Tibial nerve (tissue), 4 donors: ENCODE measurements around the gene SLC27A3. TPM values are rescaled to one million over a fixed set of nuclear protein-coding genes. Genes with fewer than 3 reads are reported as not detected.
"Not testable (repeated sequence)": the region's sequence is repeated elsewhere in the genome, so short reads cannot be mapped to it uniquely, and the experiment has no call there.

Experiments
- DNase-seq, 2 donors: peaks; one replicate each; pipeline ENCODE4 v3.0.0-alpha.2; 2019; ENCODE audit warnings: low spot score in 2 of 2
- H3K27ac ChIP-seq, 4 donors: fragments of 200-600 bp; sonication (generic) in 3 of 4; one replicate each; pipeline ENCODE4 v1.5.1; 2017 to 2019; ENCODE audit warnings: mild to moderate bottlenecking in 1 of 4
- H3K27me3 ChIP-seq, 2 donors: fragments of 200-600 bp; sonication (generic) in 1 of 2; one replicate each; pipeline versions ENCODE4 v1.5.1 to v1.6.0; 2017 to 2019
- H3K36me3 ChIP-seq, 3 donors: fragments of 200-600 bp; sonication (generic); one replicate each; pipeline ENCODE4 v1.5.1; 2018 to 2019
- H3K4me1 ChIP-seq, 4 donors: fragments of 200-600 bp; sonication (generic) in 3 of 4; one replicate each; pipeline ENCODE4 v1.5.1; 2017 to 2019
- H3K4me3 ChIP-seq, 4 donors: fragments of 200-600 bp; sonication (generic) in 3 of 4; one replicate each; pipeline ENCODE4 v1.5.1; 2017 to 2019; ENCODE audit warnings: mild to moderate bottlenecking in 1 of 4, moderate library complexity in 1 of 4
- H3K9me3 ChIP-seq, 4 donors: fragments of 200-600 bp; sonication (generic) in 3 of 4; one replicate each; pipeline ENCODE4 v1.5.1; 2017 to 2019
- EP300 ChIP-seq, 2 donors: sonication (generic); formaldehyde crosslinking; IDR thresholded peaks; one replicate each; pipeline ENCODE4 v1.6.1; 2017; ENCODE audit warnings: antibody characterized with exemption in 2 of 2, mild to moderate bottlenecking in 1 of 2
- POLR2A ChIP-seq, 2 donors: fragments of 450-650 bp; IDR thresholded peaks; one replicate each; pipeline ENCODE4 v1.6.1; 2017; ENCODE audit warnings: antibody characterized with exemption in 2 of 2, mild to moderate bottlenecking in 2 of 2, moderate library complexity in 2 of 2
- WGBS, 2 donors: methylation state at CpG; one replicate each; pipeline ENCODE4 v1.1.5; 2018; 5-methylcytosine and 5-hydroxymethylcytosine counted together
- total RNA-seq, 4 donors: library from RNA; depleted of rRNA; stranded (reverse); fragments of >200 nt; gene quantifications; one replicate each; pipeline ENCODE4 v1.1.0, GENCODE V29; 2016
- TF ChIP-seq, protein P1 (sequence below), 5 experiments: fragments of 200-600 bp in 3 of 5; fragments of 450-650 bp in 2 of 5; sonication (generic) in 3 of 5; IDR thresholded peaks; one replicate each; pipeline ENCODE4 v1.5.1; 2016 to 2019; ENCODE audit warnings: antibody characterized with exemption in 5 of 5, mild to moderate bottlenecking in 3 of 5, moderate library complexity in 2 of 5

The SLC27A3 gene
- total RNA-seq, 4 donors from 2014 or later = 38.5 to 89.4 (median 59.2) TPM

DNA sequence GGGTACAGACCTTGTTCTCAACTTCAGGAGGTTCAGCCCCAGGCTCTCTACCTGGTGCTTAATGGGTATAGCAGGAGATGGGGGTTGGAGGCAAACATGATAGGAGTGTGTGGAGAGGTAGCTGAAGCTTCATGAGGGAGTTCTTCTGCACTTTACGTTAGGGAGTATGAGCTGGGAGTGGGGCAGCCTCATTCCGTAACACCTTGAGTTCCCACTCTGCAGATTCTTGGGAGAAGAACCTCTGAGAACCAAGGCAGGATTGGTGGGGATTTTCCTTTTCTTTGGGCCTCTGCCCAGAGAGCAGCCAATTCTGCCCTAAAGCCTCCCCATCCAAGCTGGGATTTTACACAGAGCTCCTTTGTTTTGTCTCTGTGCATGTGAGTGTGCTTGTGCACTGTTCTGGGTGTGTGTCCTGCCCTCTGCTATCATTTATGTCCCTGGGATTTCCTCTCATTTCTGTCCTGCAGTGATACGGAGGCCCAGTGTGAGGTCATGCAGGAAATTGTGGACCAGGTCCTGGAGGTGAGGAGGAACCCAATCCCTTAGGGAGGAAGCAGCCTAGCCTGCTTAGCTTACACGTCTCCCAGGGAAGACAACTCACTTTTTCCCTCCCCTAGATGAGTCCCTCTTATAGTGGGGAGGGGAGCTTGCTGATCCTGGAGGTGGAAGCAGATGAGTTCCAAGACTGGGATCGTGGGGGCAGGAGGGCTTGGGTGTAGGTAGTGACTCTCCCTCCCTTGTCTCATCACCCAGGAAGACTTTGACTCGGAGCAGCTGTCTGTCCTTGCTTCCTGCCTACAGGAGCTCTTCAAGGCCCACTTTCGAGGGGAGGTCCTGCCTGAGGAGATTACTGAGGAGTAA is 11.6 kb upstream of the SLC27A3 start:
- H3K9me3 ChIP-seq = no peaks in the 10 kb centered on the region
- no peaks in the 10 kb centered on the region for H3K27me3 ChIP-seq
- WGBS, 2 donors = 33 to 42% methylated on average over 7 of the region's 7 CpGs
- no peak for DNase-seq
- peaks cover 0 to 99% (median 9%) of the 10 kb centered on the region in 3 donors for H3K36me3 ChIP-seq
- no peak overlapping the region for H3K4me3 ChIP-seq
- TF ChIP-seq EP300 (IDR thresholded peaks at IDR 0.05) (peak in 1 of 2 donors; percentile 33), POLR2A (IDR thresholded peaks at IDR 0.05) (no peak)
- TF ChIP-seq, protein P1, sequence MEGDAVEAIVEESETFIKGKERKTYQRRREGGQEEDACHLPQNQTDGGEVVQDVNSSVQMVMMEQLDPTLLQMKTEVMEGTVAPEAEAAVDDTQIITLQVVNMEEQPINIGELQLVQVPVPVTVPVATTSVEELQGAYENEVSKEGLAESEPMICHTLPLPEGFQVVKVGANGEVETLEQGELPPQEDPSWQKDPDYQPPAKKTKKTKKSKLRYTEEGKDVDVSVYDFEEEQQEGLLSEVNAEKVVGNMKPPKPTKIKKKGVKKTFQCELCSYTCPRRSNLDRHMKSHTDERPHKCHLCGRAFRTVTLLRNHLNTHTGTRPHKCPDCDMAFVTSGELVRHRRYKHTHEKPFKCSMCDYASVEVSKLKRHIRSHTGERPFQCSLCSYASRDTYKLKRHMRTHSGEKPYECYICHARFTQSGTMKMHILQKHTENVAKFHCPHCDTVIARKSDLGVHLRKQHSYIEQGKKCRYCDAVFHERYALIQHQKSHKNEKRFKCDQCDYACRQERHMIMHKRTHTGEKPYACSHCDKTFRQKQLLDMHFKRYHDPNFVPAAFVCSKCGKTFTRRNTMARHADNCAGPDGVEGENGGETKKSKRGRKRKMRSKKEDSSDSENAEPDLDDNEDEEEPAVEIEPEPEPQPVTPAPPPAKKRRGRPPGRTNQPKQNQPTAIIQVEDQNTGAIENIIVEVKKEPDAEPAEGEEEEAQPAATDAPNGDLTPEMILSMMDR (IDR thresholded peaks at IDR 0.05) = no peak
- H3K27ac ChIP-seq = peak overlapping the region in 2 of 4 donors; percentile 14 to 64
- peaks cover 0 to 18% (median 0%) of the 10 kb centered on the region in 4 donors for H3K4me1 ChIP-seq

DNA sequence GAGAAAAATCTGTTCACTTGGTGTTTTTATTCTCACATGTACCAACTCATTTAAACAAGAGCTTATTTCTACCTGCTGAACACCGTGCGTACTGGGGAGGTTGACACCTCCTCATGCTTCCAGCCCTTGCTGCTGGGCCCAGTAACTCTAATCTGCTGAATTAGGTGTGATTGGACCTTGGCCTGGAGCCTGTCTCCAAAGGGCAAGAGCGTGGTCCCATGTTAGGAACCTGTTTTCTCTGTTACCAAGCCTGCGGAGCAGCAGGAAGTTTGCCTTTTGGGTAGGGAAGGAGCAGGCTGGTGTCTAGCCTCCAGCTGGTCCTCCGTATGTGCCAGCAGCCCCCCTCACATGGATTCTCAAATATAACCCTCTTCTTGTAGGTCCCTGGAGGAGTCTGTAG is 10.9 kb upstream of the SLC27A3 start:
- H3K4me1 ChIP-seq = peaks cover 0 to 18% (median 0%) of the 10 kb centered on the region in 4 donors
- H3K4me3 ChIP-seq = no peak overlapping the region
- no peaks in the 10 kb centered on the region for H3K27me3 ChIP-seq
- peak overlapping the region in 2 of 4 donors; percentile 14 to 64 for H3K27ac ChIP-seq
- TF ChIP-seq EP300 (IDR thresholded peaks at IDR 0.05) = no peak
- TF ChIP-seq, protein P1 (IDR thresholded peaks at IDR 0.05) = no peak
- no peak for TF ChIP-seq POLR2A (IDR thresholded peaks at IDR 0.05)
- no peaks in the 10 kb centered on the region for H3K9me3 ChIP-seq
- DNase-seq = no peak
- H3K36me3 ChIP-seq = peaks cover 0 to 99% (median 9%) of the 10 kb centered on the region in 3 donors
- whole genome bisulfite sequencing, 2 donors = 83 to 91% methylated on average over 5 of the region's 5 CpGs

DNA sequence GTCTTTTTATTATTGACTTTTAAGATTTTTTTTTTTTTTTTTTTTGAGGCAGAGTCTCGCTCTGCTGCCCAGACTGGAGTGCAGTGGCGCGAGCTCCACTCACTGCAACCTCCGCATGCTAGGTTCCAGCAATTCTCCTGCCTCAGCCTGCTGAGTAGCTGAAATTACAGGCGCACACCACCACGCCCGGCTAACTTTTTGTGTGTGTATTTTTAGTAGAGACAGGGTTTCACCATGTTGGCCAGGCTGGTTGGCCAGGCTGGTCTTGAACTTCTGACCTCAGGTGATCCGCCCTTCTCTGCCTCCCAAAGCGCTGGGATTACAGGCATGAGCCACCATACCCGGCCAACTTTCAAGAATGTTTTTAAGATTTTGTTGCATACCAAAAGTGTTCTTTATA is 8.5 kb upstream of the SLC27A3 start:
- not testable (repeated sequence) for H3K4me3 ChIP-seq, H3K27ac ChIP-seq, H3K27me3 ChIP-seq, H3K9me3 ChIP-seq, DNase-seq
- H3K4me1 ChIP-seq = peaks cover 0 to 32% (median 0%) of the 10 kb centered on the region in 4 donors
- WGBS, 2 donors = 95 to 96% methylated on average over 10 of the region's 10 CpGs
- H3K36me3 ChIP-seq = peaks cover 0 to 100% (median 5%) of the 10 kb centered on the region in 3 donors

DNA sequence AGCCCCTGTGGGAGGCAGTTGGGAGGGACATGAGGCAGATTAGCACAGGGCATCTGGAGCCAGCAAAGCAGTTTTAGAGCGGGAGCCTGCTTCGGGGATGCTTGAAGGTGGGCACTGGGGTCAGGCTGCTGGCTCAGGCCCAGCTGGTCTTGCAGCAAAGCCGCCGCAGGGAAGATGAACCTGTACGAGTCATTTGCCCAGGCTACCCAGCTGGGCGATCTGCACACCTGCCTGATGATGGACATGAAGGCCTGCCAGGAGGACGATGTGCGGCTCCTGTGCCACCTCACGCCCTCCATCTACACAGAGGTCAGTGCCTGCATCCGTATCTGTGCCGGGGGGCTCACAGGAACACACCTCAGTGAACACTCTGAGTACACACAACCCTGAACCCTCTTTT is 7.7 kb upstream of the SLC27A3 start:
- H3K36me3 ChIP-seq = peaks cover 0 to 100% (median 5%) of the 10 kb centered on the region in 3 donors
- TF ChIP-seq, protein P1 (IDR thresholded peaks at IDR 0.05) = no peak
- TF ChIP-seq EP300 (IDR thresholded peaks at IDR 0.05) = no peak
- no peak for TF ChIP-seq POLR2A (IDR thresholded peaks at IDR 0.05)
- H3K27me3 ChIP-seq = no peaks in the 10 kb centered on the region
- WGBS, 2 donors = 85 to 93% methylated on average over 7 to 8 of the region's 11 CpGs
- no peak overlapping the region for H3K4me3 ChIP-seq
- H3K9me3 ChIP-seq = no peaks in the 10 kb centered on the region
- DNase-seq = no peak
- no peak overlapping the region for H3K27ac ChIP-seq
- H3K4me1 ChIP-seq = peaks cover 0 to 36% (median 0%) of the 10 kb centered on the region in 4 donors

DNA sequence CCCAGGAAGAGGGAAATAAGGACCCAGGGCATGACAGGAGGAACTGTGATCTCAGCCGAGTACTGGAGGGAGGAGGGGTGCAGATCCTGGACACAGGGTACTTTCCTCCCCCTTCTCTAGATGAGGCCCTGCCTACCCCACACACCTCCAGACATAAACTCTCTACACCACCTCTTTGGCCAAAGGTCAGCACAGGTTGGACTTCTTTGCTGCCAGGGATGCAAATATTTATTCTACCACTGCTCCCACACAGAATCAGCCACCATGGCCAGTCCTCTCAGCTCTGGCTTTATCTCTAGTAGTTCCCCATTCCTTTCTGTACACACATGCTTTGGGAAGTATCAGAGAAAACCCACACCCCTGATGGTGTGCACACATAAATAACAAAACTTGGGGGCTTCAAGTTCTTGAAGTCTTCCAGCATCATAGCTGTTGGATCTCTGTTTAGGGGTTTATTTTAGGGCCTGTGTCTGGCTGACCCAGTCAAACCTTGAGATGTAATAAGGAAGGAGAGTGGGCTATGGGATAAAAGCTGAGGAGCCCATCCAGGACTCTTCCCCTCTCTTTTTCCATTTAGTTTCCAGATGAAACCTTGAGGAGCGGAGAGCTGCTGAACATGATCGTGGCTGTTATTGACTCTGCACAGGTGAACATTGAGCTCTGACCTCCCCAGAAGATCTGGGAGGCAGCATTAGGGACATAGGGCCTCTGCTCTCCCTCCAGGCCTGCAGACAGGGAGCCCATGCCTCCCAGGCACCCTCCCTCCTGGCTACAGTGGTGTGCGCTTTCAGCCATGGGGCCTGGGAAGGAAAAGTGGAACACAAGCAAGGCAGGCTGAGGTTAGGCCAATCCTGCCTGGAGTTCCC is 6.7 kb upstream of the SLC27A3 start:
- no peak for DNase-seq
- Histone ChIP-seq H3K4me3 (no peak overlapping the region), H3K36me3 (peaks cover 0 to 100% (median 5%) of the 10 kb centered on the region in 3 donors), H3K27ac (no peak overlapping the region), H3K9me3 (no peaks in the 10 kb centered on the region), H3K4me1 (peaks cover 0 to 34% (median 0%) of the 10 kb centered on the region in 4 donors), H3K27me3 (no peaks in the 10 kb centered on the region)
- TF ChIP-seq, protein P1 (IDR thresholded peaks at IDR 0.05) = no peak
- no peak for TF ChIP-seq POLR2A (IDR thresholded peaks at IDR 0.05)
- 82 to 84% methylated on average over 4 of the region's 4 CpGs for WGBS, 2 donors
